Measurements from ENCODE around the gene USP5.

DNA sequence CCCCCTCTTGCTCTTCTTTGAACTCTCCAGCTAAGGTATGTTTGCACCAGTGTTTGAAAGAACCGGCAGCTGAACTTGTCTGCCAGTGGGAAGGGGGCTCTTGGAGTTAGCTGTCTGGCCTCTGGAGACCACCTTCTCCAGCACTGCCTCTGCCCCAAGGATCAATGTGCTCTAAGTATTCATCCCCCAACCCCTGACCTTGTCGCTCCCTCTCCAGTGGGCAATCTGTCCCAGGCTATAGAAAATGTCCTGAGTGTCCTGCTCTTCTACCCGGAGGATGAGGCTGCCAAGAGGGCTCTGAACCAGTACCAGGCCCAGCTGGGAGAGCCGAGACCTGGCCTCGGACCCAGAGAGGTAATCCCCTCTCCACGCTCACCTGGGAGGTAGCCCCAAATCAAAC, 21.0 kb upstream of the USP5 start:
- TF ChIP-seq, protein P1, sequence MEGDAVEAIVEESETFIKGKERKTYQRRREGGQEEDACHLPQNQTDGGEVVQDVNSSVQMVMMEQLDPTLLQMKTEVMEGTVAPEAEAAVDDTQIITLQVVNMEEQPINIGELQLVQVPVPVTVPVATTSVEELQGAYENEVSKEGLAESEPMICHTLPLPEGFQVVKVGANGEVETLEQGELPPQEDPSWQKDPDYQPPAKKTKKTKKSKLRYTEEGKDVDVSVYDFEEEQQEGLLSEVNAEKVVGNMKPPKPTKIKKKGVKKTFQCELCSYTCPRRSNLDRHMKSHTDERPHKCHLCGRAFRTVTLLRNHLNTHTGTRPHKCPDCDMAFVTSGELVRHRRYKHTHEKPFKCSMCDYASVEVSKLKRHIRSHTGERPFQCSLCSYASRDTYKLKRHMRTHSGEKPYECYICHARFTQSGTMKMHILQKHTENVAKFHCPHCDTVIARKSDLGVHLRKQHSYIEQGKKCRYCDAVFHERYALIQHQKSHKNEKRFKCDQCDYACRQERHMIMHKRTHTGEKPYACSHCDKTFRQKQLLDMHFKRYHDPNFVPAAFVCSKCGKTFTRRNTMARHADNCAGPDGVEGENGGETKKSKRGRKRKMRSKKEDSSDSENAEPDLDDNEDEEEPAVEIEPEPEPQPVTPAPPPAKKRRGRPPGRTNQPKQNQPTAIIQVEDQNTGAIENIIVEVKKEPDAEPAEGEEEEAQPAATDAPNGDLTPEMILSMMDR (IDR thresholded peaks at IDR 0.05), result no peak
- no peak for TF ChIP-seq POLR2A (IDR thresholded peaks at IDR 0.05)

Measured in vagina (tissue), 2 donors.